Omental fat pad (tissue), 4 donors: ENCODE measurements around the gene FLVCR2. TPM values are rescaled to one million over a fixed set of nuclear protein-coding genes. Genes with fewer than 3 reads are reported as not detected.
A peak's percentile ranks its signal among the peaks of the same experiment; 100 is the strongest.

Experiments used
- ATAC-seq: fragments of 150-250 bp; one replicate; pipeline ENCODE4 v1.9.1; 2016; ENCODE audit warnings: mild to moderate bottlenecking, moderate library complexity; ENCODE audit not compliant: low FRiP score
- DNase-seq: peaks from one replicate; pipeline ENCODE4 v3.0.0-alpha.2; 2019; ENCODE audit warnings: low spot score
- total RNA-seq, 4 donors: library from RNA; depleted of rRNA; stranded (reverse); fragments of >200 nt; gene quantifications; one replicate each; pipeline ENCODE4 v1.1.0, GENCODE V29; 2016
- TF ChIP-seq, protein P1 (sequence below), 3 donors: fragments of 450-650 bp; IDR thresholded peaks; one replicate each; pipeline ENCODE4 v1.5.1; 2016 to 2017; ENCODE audit warnings: antibody characterized with exemption in 3 of 3, mild to moderate bottlenecking in 3 of 3, moderate library complexity in 2 of 3

FLVCR2 gene
- total RNA-seq, 4 donors from 2014 or later = 5.8 to 25.6 (median 11.8) TPM

DNA sequence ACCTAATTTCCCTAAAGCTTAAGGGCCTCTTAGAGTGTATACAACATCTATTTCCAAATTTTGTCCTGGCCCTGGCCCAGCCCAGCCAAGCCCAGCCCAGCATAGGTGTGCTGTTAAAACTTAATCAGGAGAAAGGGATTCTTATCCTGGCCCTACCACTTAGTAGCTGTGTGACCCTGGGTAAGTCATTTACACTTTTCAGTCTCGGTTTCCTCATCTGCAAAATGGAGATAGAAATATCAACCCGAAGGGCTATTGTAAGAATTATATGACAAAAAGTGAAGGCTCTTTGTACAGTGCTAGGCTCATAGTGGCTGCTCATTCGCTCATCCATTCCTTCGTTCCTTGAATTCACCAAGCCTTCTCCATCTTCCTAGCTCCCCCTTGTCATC is 81.8 kb downstream of the FLVCR2 start:
- ATAC-seq = no peak

DNA sequence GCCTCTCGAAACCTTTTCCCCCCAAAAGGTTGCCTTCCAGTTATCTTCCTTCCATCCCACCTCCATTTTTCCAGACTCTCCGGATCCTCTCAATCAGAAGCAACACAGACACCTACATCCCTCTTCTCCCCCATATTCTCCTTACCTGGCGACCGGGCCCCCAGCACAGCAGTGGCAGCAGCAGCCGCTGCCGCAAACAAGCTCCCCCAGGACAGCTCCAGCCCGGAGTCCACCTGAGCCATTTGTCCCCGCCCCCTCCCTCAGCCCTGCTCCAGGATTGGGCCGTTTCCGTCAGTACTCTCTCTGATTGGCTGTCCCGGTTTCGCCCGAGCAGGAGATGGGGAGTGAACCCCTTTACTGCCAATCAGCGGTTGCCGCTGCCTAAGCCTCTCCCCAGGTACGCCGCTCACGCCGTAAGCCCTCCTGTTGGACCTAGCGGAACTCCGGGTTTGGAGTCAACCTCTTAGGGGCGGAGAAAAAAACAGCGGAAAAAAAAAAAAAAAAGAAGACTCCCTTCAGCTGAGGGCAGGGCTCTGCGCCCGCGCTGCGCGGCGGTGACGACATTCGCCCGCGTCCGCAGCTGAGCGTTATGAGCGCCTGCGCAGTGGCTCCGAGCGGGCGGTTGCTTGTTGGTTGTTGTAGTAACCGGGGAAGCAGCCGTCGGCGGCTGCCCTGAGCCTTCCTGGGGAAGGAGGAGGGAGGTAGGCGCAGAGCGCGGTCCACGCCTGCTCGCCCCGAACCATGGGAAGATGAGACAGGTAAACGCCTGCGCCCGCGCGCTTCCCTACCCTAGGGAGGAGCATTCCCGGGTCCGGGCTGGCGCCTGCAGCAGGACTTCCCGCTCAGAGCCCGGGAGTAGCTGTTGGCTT is 82.4 kb downstream of the FLVCR2 start, which contains the start of the genes ERG28 and TTLL5:
ERG28 (minus strand) TSS at position 247 of the 869 bp plus-strand sequence. CDS start 3,374 bp downstream, outside the sequence.
TTLL5 (plus strand) TSS at position 617 of the 869 bp plus-strand sequence. CDS start 1,904 bp downstream, outside the sequence.
- TF ChIP-seq, protein P1, sequence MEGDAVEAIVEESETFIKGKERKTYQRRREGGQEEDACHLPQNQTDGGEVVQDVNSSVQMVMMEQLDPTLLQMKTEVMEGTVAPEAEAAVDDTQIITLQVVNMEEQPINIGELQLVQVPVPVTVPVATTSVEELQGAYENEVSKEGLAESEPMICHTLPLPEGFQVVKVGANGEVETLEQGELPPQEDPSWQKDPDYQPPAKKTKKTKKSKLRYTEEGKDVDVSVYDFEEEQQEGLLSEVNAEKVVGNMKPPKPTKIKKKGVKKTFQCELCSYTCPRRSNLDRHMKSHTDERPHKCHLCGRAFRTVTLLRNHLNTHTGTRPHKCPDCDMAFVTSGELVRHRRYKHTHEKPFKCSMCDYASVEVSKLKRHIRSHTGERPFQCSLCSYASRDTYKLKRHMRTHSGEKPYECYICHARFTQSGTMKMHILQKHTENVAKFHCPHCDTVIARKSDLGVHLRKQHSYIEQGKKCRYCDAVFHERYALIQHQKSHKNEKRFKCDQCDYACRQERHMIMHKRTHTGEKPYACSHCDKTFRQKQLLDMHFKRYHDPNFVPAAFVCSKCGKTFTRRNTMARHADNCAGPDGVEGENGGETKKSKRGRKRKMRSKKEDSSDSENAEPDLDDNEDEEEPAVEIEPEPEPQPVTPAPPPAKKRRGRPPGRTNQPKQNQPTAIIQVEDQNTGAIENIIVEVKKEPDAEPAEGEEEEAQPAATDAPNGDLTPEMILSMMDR (IDR thresholded peaks at IDR 0.05) = no peak
- ATAC-seq = peak; percentile 99
- DNase-seq = peak; percentile 83

More for the DNA sequence above, 81.8 kb downstream of the FLVCR2 start:
- DNase-seq = no peak
- TF ChIP-seq, protein P1 (IDR thresholded peaks at IDR 0.05) = no peak

DNA sequence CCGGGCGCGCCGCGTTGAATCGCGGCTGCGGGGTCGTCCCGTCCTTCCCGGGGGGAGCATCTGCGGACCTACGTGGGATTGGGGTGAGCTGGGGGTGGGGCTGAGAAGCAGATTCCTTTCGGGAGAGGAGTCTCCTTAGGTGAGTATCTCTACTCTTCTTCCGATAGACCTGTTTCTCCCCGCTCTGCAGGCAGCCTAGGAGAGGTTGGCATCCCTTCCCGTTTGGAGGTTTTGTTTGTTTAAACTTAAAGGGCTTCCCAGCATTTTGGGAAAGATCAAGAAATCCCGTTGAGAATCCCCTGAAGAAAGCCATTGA is 83.0 kb downstream of the FLVCR2 start:
- TF ChIP-seq, protein P1 (IDR thresholded peaks at IDR 0.05) = no peak
- DNase-seq = no peak
- ATAC-seq = no peak

DNA sequence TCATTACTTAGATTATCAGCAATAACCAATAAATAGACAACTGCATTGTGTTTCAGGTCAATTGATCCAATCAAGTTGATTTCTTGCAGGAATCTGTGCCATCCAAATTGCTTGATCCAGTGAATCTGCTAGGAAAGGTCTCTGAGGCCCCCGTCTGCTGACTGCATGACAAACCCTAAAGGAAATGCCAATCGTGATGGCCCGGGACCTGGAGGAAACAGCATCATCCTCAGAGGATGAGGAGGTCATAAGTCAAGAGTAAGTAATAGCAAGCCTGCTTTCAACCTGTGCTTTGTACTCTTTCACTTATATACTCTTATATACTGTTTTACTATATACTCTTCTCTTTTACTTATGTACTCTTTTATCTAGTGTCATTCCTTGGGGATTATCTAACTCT is 84.5 kb downstream of the FLVCR2 start:
- ATAC-seq = no peak
- no peak for DNase-seq
- TF ChIP-seq, protein P1 (IDR thresholded peaks at IDR 0.05) = no peak

DNA sequence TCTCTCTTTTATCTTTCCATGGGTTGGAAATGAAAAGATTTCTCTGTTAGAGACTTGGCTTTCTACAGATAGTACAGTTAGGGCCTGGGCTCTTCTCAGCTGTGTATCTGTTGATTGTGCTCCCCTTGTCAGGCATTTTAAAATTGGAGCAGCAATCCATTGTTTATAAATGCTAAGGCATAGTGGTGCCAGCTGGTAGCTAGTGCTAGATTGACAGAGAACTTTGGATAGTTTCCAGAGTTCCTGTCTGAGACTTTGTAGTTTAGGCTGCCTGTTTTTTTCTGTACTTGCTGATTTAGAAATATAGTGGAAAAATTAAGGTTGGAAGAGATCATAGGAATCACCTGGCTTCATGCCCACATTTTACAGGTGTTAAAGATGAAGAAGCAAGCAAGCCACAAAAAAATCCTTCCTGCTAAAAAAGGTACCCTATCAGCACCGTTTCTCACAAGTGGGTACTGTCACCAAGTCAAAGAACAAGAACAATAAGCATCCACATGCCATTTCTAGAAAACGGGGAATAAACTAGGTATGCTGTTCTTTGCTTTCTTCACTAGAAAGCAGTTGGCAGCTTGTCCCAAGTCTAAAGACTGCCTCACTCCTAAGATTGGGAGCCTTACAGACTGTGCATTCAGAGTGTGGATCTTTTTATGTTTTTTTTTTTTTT is 88.8 kb downstream of the FLVCR2 start:
- TF ChIP-seq, protein P1 (IDR thresholded peaks at IDR 0.05) = no peak
- no peak for ATAC-seq
- no peak for DNase-seq

DNA sequence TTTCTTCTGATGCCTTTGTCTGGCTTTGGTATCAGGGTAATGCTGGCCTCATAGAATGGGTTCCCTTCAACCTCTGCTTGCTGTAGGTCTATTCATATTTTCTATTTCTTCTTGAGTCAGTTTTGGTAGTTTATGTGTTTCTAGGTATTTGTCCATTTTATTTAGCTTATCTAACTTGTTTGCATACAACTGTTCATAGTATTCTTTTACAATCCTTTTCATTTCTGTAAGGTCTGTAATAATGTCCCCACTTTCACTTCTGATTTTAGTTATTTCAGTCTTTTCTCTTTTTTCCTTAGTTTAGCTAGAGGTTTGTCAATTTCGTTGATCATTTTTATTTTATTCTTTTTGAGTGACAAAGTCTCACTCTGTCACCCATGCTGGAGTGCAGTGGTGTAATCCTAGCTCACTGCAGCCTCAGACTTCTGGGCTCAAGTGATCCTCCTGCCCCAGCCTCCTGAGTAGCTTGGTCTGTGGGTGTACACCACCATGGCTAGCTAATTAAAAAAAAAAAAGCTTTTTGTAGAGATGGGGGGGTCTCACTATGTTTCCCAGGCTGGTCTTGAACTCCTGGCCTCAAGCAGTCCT is 94.3 kb downstream of the FLVCR2 start:
- TF ChIP-seq, protein P1 (IDR thresholded peaks at IDR 0.05) = no peak
- ATAC-seq (no peak), DNase-seq (no peak)
